B cell (primary cell): ENCODE results near the gene BANP. TPM values are rescaled to one million over a fixed set of nuclear protein-coding genes. Genes with fewer than 3 reads are reported as not detected.
A peak's percentile ranks its signal among the peaks of the same experiment; 100 is the strongest.

Experiments used
- ATAC-seq: fragments of 200-7000 bp; cut with Tn5 transposase; one replicate; pipeline ENCODE4 v1.10.0; 2021; ENCODE audit warnings: low read depth, mild to moderate bottlenecking, moderate number of reproducible peaks, moderate library complexity
- CTCF ChIA-PET: fragments of 350-600 bp; sonication (Branson Sonifier 250); formaldehyde crosslinking; loops from one replicate; lab custom pipeline; 2021; ENCODE audit warnings: antibody characterized with exemption, inconsistent platforms; lab: Charles Lee
- POLR2A ChIA-PET: fragments of 350-600 bp; sonication (Branson Sonifier 250); formaldehyde crosslinking; loops from one replicate; lab custom pipeline; 2021; ENCODE audit warnings: antibody characterized with exemption; lab: Charles Lee
- DNase-seq: peaks from one replicate; pipeline ENCODE4 v3.0.0; 2013
- H2AFZ ChIP-seq: 2 replicates; pipeline ENCODE4 v1.6.1; 2012; ENCODE audit warnings: mild to moderate bottlenecking, low read depth, low read length; ENCODE audit not compliant: insufficient read depth, poor library complexity, severe bottlenecking
- H3K27ac ChIP-seq, 2 donors: 1 replicate in 1 of 2; 2 replicates in 1 of 2; pipeline ENCODE4 v1.5.1; 2012 to 2013; ENCODE audit warnings: low read length in 2 of 2, mild to moderate bottlenecking in 2 of 2, moderate library complexity in 1 of 2
- H3K27me3 ChIP-seq, 4 experiments: fragments of 200-600 bp in 1 of 4; sonication (generic) in 1 of 4; replicated peaks in 1 of 4; 1 replicate in 2 of 4; 2 replicates in 2 of 4; pipeline versions ENCODE4 v1.6.1 to v1.7.0; 2013 to 2016; ENCODE audit warnings: low read length in 3 of 4, mild to moderate bottlenecking in 2 of 4, mixed read lengths in 1 of 4, moderate library complexity in 1 of 4; ENCODE audit not compliant: insufficient read depth in 4 of 4, control insufficient read depth in 3 of 4; ENCODE audit errors: control extremely low read depth in 1 of 4
- H3K36me3 ChIP-seq, 2 experiments: replicated peaks in 1 of 2; 1 replicate in 1 of 2; 2 replicates in 1 of 2; pipeline versions ENCODE4 v1.6.1 to v1.7.1; 2013; ENCODE audit warnings: low read length in 1 of 2; ENCODE audit not compliant: insufficient read depth in 2 of 2, control insufficient read depth in 1 of 2; ENCODE audit errors: control extremely low read depth in 1 of 2, extremely low read depth in 1 of 2
- H3K4me1 ChIP-seq, 2 donors: fragments of 200-600 bp in 1 of 2; sonication (generic) in 1 of 2; 1 replicate in 1 of 2; 2 replicates in 1 of 2; pipeline versions ENCODE4 v1.5.1 to v1.6.1; 2013 to 2017; ENCODE audit warnings: low read length in 2 of 2; ENCODE audit not compliant: control insufficient read depth in 2 of 2, insufficient read depth in 2 of 2
- H3K4me2 ChIP-seq: replicated peaks from 2 replicates; pipeline ENCODE3; 2012; ENCODE audit warnings: mild to moderate bottlenecking, low read depth, low read length; ENCODE audit not compliant: poor library complexity, severe bottlenecking
- H3K4me3 ChIP-seq, 5 experiments: fragments of 200-600 bp in 1 of 5; sonication (generic) in 1 of 5; 1 replicate in 3 of 5; 2 replicates in 2 of 5; pipeline versions ENCODE4 v1.5.1 to v1.7.0; 2011 to 2016; ENCODE audit warnings: low read length in 4 of 5, mild to moderate bottlenecking in 4 of 5, low read depth in 2 of 5, control low read depth in 1 of 5, moderate library complexity in 1 of 5; ENCODE audit not compliant: insufficient read depth in 1 of 5; ENCODE audit errors: control extremely low read depth in 1 of 5, extremely low read depth in 1 of 5
- H3K79me2 ChIP-seq: fragments of 200-600 bp; sonication (generic); one replicate; pipeline ENCODE4 v1.6.0; 2016; ENCODE audit warnings: low read length; ENCODE audit not compliant: control insufficient read depth, insufficient read depth
- H3K9ac ChIP-seq: fragments of 200-600 bp; sonication (generic); 2 replicates; pipeline ENCODE4 v1.6.1; 2017; ENCODE audit warnings: mild to moderate bottlenecking, low read length, moderate library complexity
- H3K9me3 ChIP-seq, 3 donors: one replicate each; pipeline versions ENCODE4 v1.6.1 to v1.7.1; 2013; ENCODE audit warnings: low read length in 2 of 3; ENCODE audit not compliant: control insufficient read depth in 2 of 3, insufficient read depth in 1 of 3; ENCODE audit errors: control extremely low read depth in 1 of 3
- H4K20me1 ChIP-seq: 2 replicates; pipeline ENCODE4 v1.6.0; 2012; ENCODE audit warnings: mild to moderate bottlenecking, low read length; ENCODE audit not compliant: insufficient read depth, control insufficient read depth, poor library complexity, severe bottlenecking
- H3K27ac Mint-ChIP-seq: one replicate; pipeline ENCODE4 v1.8.0; 2021; ENCODE audit warnings: mixed read lengths
- H3K27me3 Mint-ChIP-seq: one replicate; pipeline ENCODE4 v1.8.0; 2021; ENCODE audit warnings: mixed read lengths
- H3K4me1 Mint-ChIP-seq: one replicate; pipeline ENCODE4 v1.8.0; 2021; ENCODE audit warnings: mixed read lengths
- H3K4me3 Mint-ChIP-seq: one replicate; pipeline ENCODE4 v1.8.0; 2021; ENCODE audit warnings: mixed read lengths
- H3K9me3 Mint-ChIP-seq: one replicate; pipeline ENCODE4 v1.8.0; 2022; ENCODE audit warnings: mixed read lengths; ENCODE audit not compliant: insufficient read depth
- CTCF ChIP-seq: fragments of 200-600 bp; IDR thresholded peaks from one replicate; pipeline ENCODE4 v1.8.0; 2022; ENCODE audit warnings: antibody characterized with exemption, mild to moderate bottlenecking
- EZH2 ChIP-seq: IDR thresholded peaks from 2 replicates; pipeline ENCODE4 v1.6.1; 2012; ENCODE audit warnings: borderline replicate concordance, low read depth, mild to moderate bottlenecking, moderate library complexity, low read length; ENCODE audit not compliant: insufficient read depth, poor library complexity, severe bottlenecking
- WGBS: methylation state at CpG from one replicate; pipeline ENCODE4 v1.1.5; 2013; ENCODE audit warnings: missing lambda C conversion rate; ENCODE audit not compliant: insufficient coverage; 5-methylcytosine and 5-hydroxymethylcytosine counted together
- intact Hi-C: fragments of 100-400 bp; cut with micrococcal nuclease; formaldehyde crosslinking; loops from one replicate; pipeline ENCODE4 v1.10.0; 2022
- polyA plus RNA-seq: library from polyadenylated mRNA; depleted of rRNA; stranded (reverse); fragments of >200 nt; gene quantifications from 2 replicates; pipeline ENCODE4 v1.2.3, GENCODE V29; 2012
- total RNA-seq, 2 donors: library from RNA; stranded (reverse); fragments of 120-200 nt in 1 of 2; gene quantifications; 1 replicate in 1 of 2; 2 replicates in 1 of 2; pipeline versions ENCODE4 v1.2.3 to v1.2.4, GENCODE V29; 2013 to 2022

Gene BANP
- total and polyA plus RNA-seq, 2 donors (not counting 1 experiment from before 2014, with no cell fraction given), result 44.4 to 181 TPM

- ChIA-PET POLR2A (no interaction called here), CTCF (interaction anchor here (2.8 kb wide), 1 partner anchor 47 kb away, joined by 8 read pairs; no protein-coding TSS in a partner anchor)
- no peaks in the 10 kb centered on the region for H3K27me3 Mint-ChIP-seq
- no peak overlapping the region for H2AFZ ChIP-seq
- intact Hi-C loops, result no loop called here
- no peak overlapping the region for H3K27ac Mint-ChIP-seq
- peaks cover 3 to 29% of the 10 kb centered on the region in 2 experiments for H3K36me3 ChIP-seq
- H3K27ac ChIP-seq, result no peak overlapping the region
- no peaks in the 10 kb centered on the region for H3K9me3 Mint-ChIP-seq
- H3K79me2 ChIP-seq, result peaks cover 25% of the 10 kb centered on the region
- no peak overlapping the region for H3K4me3 Mint-ChIP-seq
- no peaks in the 10 kb centered on the region for H3K27me3 ChIP-seq
- peaks cover 35% of the 10 kb centered on the region for H4K20me1 ChIP-seq
- H3K4me3 ChIP-seq, result no peak overlapping the region
- no peak for DNase-seq
- peaks cover 26% of the 10 kb centered on the region for H3K4me1 Mint-ChIP-seq
- H3K9me3 ChIP-seq, result no peaks in the 10 kb centered on the region
- H3K4me1 ChIP-seq, result peaks cover 10 to 17% of the 10 kb centered on the region in 2 donors
- TF ChIP-seq CTCF, result no peak
- no peak for TF ChIP-seq EZH2
- 100% methylated on average over 4 of the region's 6 CpGs for WGBS
- no peak overlapping the region for H3K9ac ChIP-seq
- ATAC-seq, result no peak
- no peak overlapping the region for H3K4me2 ChIP-seq
These were observed 52.1 kb downstream of the BANP start for GRCh38 chr16:88003316-88003715.

- intact Hi-C loops, result no loop called here
- peaks cover 25% of the 10 kb centered on the region for H3K79me2 ChIP-seq
- no peaks in the 10 kb centered on the region for H3K27me3 ChIP-seq
- H3K4me1 ChIP-seq, result peaks cover 12 to 19% of the 10 kb centered on the region in 2 donors
- H4K20me1 ChIP-seq, result peaks cover 33% of the 10 kb centered on the region
- ChIA-PET CTCF (interaction anchor here (2.8 kb wide), 1 partner anchor 47 kb away, joined by 8 read pairs; no protein-coding TSS in a partner anchor), POLR2A (no interaction called here)
- Mint-ChIP-seq H3K27ac (peak overlapping the region; percentile 42), H3K27me3 (no peaks in the 10 kb centered on the region), H3K4me3 (no peak overlapping the region), H3K4me1 (peaks cover 29% of the 10 kb centered on the region), H3K9me3 (no peaks in the 10 kb centered on the region)
- no peak overlapping the region for H3K4me3 ChIP-seq
- no peak for TF ChIP-seq EZH2
- TF ChIP-seq CTCF, result no peak
- H3K9ac ChIP-seq, result no peak overlapping the region
- no peak for DNase-seq
- no peak overlapping the region for H3K4me2 ChIP-seq
- H3K9me3 ChIP-seq, result no peaks in the 10 kb centered on the region
- WGBS, result 92% methylated on average over 8 of the region's 9 CpGs
- peaks cover 3 to 34% of the 10 kb centered on the region in 2 experiments for H3K36me3 ChIP-seq
- H3K27ac ChIP-seq, result no peak overlapping the region
- ATAC-seq, result no peak
- H2AFZ ChIP-seq, result no peak overlapping the region
These were observed 52.5 kb downstream of the BANP start for GRCh38 chr16:88003736-88004135.
